CD14-positive monocyte (primary cell): Measurements from ENCODE around the gene TEDDM1. TPM values are rescaled to one million over a fixed set of nuclear protein-coding genes. Genes with fewer than 3 reads are reported as not detected.
A peak's percentile ranks its signal among the peaks of the same experiment; 100 is the strongest.

Experiments used
- DNase-seq, 3 donors: peaks; one replicate each; pipeline ENCODE4 v3.0.0-alpha.2; 2011 to 2022
- H2AFZ ChIP-seq: 2 replicates; pipeline ENCODE4 v1.6.0; 2012; ENCODE audit warnings: mild to moderate bottlenecking, low read depth, low read length, inconsistent platforms; ENCODE audit not compliant: insufficient read depth, poor library complexity, severe bottlenecking
- H3K27ac ChIP-seq, 2 donors: 1 replicate in 1 of 2; 2 replicates in 1 of 2; pipeline ENCODE4 v1.5.1; 2012 to 2013; ENCODE audit warnings: low read length in 2 of 2, control low read depth in 1 of 2, inconsistent platforms in 1 of 2, low read depth in 1 of 2, mild to moderate bottlenecking in 1 of 2
- H3K27me3 ChIP-seq, 2 donors: one replicate each; pipeline versions ENCODE4 v1.6.0 to v1.6.1; 2011 to 2013; ENCODE audit warnings: low read length in 2 of 2; ENCODE audit not compliant: control insufficient read depth in 2 of 2, insufficient read depth in 2 of 2
- H3K36me3 ChIP-seq, 2 donors: replicated peaks in 1 of 2; 1 replicate in 1 of 2; 2 replicates in 1 of 2; pipeline versions ENCODE4 v1.5.1 to v1.6.1; 2012 to 2013; ENCODE audit warnings: low read length in 2 of 2, control low read depth in 1 of 2, inconsistent platforms in 1 of 2, mild to moderate bottlenecking in 1 of 2; ENCODE audit not compliant: insufficient read depth in 2 of 2, control insufficient read depth in 1 of 2
- H3K4me1 ChIP-seq, 2 donors: 1 replicate in 1 of 2; 2 replicates in 1 of 2; pipeline versions ENCODE4 v1.5.1 to v1.6.1; 2012 to 2013; ENCODE audit warnings: low read length in 2 of 2, control low read depth in 1 of 2, inconsistent platforms in 1 of 2, mild to moderate bottlenecking in 1 of 2, moderate library complexity in 1 of 2; ENCODE audit not compliant: insufficient read depth in 2 of 2, control insufficient read depth in 1 of 2
- H3K4me2 ChIP-seq: replicated peaks from 2 replicates; pipeline ENCODE3; 2012; ENCODE audit warnings: low read length, moderate library complexity, mild to moderate bottlenecking; ENCODE audit not compliant: poor library complexity, severe bottlenecking; ENCODE audit errors: extremely low read depth
- H3K4me3 ChIP-seq, 3 experiments: fragments of 200-600 bp in 1 of 3; sonication (generic) in 1 of 3; replicated peaks in 1 of 3; 1 replicate in 2 of 3; 2 replicates in 1 of 3; pipeline ENCODE4 v1.5.1; 2011 to 2013; ENCODE audit warnings: low read length in 3 of 3, mild to moderate bottlenecking in 3 of 3, control low read depth in 2 of 3, low read depth in 2 of 3, inconsistent platforms in 1 of 3, moderate library complexity in 1 of 3
- H3K79me2 ChIP-seq: 2 replicates; pipeline ENCODE4 v1.6.0; 2012; ENCODE audit warnings: mild to moderate bottlenecking, control low read depth, inconsistent platforms, low read length, moderate library complexity; ENCODE audit not compliant: insufficient read depth
- H3K9ac ChIP-seq: 2 replicates; pipeline ENCODE4 v1.6.0; 2017; ENCODE audit warnings: low read length, mild to moderate bottlenecking; ENCODE audit not compliant: insufficient read depth, poor library complexity, severe bottlenecking
- H3K9me3 ChIP-seq, 2 donors: replicated peaks in 1 of 2; 1 replicate in 1 of 2; 2 replicates in 1 of 2; pipeline versions ENCODE4 v1.5.1 to v1.6.1; 2012 to 2013; ENCODE audit warnings: low read length in 2 of 2, control low read depth in 1 of 2; ENCODE audit not compliant: control insufficient read depth in 1 of 2, insufficient read depth in 1 of 2
- H4K20me1 ChIP-seq: 2 replicates; pipeline ENCODE4 v1.6.0; 2012; ENCODE audit warnings: mild to moderate bottlenecking, low read length, control low read depth, moderate library complexity; ENCODE audit not compliant: insufficient read depth
- H3K27ac Mint-ChIP-seq, 7 donors: one replicate each; pipeline ENCODE4 v1.8.0; 2020; ENCODE audit warnings: mild to moderate bottlenecking in 7 of 7, mixed read lengths in 7 of 7, moderate library complexity in 6 of 7, inconsistent platforms in 2 of 7
- H3K27me3 Mint-ChIP-seq, 3 donors: one replicate each; pipeline ENCODE4 v1.8.0; 2021 to 2022; ENCODE audit warnings: low read depth in 3 of 3, mild to moderate bottlenecking in 3 of 3, mixed read lengths in 3 of 3, moderate library complexity in 3 of 3, inconsistent platforms in 1 of 3
- H3K36me3 Mint-ChIP-seq, 2 donors: one replicate each; pipeline ENCODE4 v1.8.0; 2020; ENCODE audit warnings: mixed read lengths in 2 of 2, inconsistent platforms in 1 of 2, mild to moderate bottlenecking in 1 of 2
- H3K4me1 Mint-ChIP-seq: one replicate; pipeline ENCODE4 v1.8.0; 2020; ENCODE audit warnings: mild to moderate bottlenecking, mixed read lengths
- H3K4me3 Mint-ChIP-seq, 2 donors: one replicate each; pipeline ENCODE4 v1.8.0; 2020; ENCODE audit warnings: mild to moderate bottlenecking in 2 of 2, mixed read lengths in 2 of 2, moderate library complexity in 1 of 2
- H3K9me3 Mint-ChIP-seq, 7 donors: one replicate each; pipeline ENCODE4 v1.8.0; 2020 to 2022; ENCODE audit warnings: mixed read lengths in 7 of 7, mild to moderate bottlenecking in 6 of 7, moderate library complexity in 6 of 7, inconsistent platforms in 2 of 7
- WGBS: methylation state at CpG from one replicate; pipeline ENCODE4 v1.1.5; 2013; ENCODE audit warnings: missing lambda C conversion rate; ENCODE audit not compliant: insufficient coverage; 5-methylcytosine and 5-hydroxymethylcytosine counted together
- intact Hi-C, 2 donors: fragments of 100-400 bp; cut with micrococcal nuclease; formaldehyde crosslinking; loops; one replicate each; pipeline versions ENCODE4 v1.15.0 to v1.15.1; 2023
- polyA plus RNA-seq, 3 donors: library from polyadenylated mRNA; depleted of rRNA in 1 of 3; unstranded in 2 of 3; stranded (reverse) in 1 of 3; fragments of 300-500 nt in 2 of 3; fragments of >200 nt in 1 of 3; fragmentation: Illumina TruSeq in 2 of 3; gene quantifications; 1 replicate in 2 of 3; 2 replicates in 1 of 3; pipeline ENCODE4 v1.2.3, GENCODE V29; 2012 to 2021
- TF ChIP-seq, protein P1 (sequence below): fragments of 200-600 bp; IDR thresholded peaks from one replicate; pipeline ENCODE4 v1.8.0; 2022; ENCODE audit warnings: antibody characterized with exemption, mild to moderate bottlenecking

Gene TEDDM1
- polyA plus RNA-seq, 3 donors, result 0.07 TPM; not detected in 2

DNA sequence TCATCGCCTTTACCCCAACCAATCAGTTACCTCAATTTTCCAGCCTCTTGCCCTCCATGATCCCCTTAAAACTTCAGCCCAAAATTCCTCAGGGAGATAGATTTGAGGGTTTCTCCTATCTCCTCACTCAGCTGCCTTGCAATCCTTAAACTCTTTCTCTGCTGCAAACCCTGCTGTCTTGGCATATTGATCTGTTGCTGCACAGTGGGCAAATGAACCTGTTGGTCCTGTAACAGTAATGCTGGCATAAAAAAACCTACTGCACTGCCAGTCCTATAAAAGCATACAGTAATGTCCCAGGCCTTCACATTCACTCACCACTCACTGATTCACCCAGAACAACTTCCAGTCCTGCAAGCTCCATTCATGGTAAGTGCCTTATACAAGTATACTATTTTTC lies 5.1 kb upstream of the TEDDM1 start:
- H3K9me3 Mint-ChIP-seq, result peaks cover 4 to 11% (median 8%) of the 10 kb centered on the region in 7 donors
- Histone ChIP-seq H2AFZ (no peak overlapping the region), H3K9me3 (peaks cover 3 to 6% of the 10 kb centered on the region in 2 donors), H3K27ac (no peak overlapping the region), H3K9ac (no peak overlapping the region), H3K4me2 (no peak overlapping the region), H3K79me2 (no peaks in the 10 kb centered on the region), H4K20me1 (no peaks in the 10 kb centered on the region), H3K4me3 (no peak overlapping the region), H3K4me1 (no peaks in the 10 kb centered on the region), H3K36me3 (no peaks in the 10 kb centered on the region), H3K27me3 (no peaks in the 10 kb centered on the region)
- no peak for DNase-seq
- TF ChIP-seq, protein P1, sequence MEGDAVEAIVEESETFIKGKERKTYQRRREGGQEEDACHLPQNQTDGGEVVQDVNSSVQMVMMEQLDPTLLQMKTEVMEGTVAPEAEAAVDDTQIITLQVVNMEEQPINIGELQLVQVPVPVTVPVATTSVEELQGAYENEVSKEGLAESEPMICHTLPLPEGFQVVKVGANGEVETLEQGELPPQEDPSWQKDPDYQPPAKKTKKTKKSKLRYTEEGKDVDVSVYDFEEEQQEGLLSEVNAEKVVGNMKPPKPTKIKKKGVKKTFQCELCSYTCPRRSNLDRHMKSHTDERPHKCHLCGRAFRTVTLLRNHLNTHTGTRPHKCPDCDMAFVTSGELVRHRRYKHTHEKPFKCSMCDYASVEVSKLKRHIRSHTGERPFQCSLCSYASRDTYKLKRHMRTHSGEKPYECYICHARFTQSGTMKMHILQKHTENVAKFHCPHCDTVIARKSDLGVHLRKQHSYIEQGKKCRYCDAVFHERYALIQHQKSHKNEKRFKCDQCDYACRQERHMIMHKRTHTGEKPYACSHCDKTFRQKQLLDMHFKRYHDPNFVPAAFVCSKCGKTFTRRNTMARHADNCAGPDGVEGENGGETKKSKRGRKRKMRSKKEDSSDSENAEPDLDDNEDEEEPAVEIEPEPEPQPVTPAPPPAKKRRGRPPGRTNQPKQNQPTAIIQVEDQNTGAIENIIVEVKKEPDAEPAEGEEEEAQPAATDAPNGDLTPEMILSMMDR, result no peak
- no peak overlapping the region for H3K4me3 Mint-ChIP-seq
- no peak overlapping the region for H3K27ac Mint-ChIP-seq
- no peaks in the 10 kb centered on the region for H3K36me3 Mint-ChIP-seq
- WGBS, result 100% methylated on average over 1 of the region's 1 CpG
- H3K27me3 Mint-ChIP-seq, result peaks cover 2 to 7% (median 4%) of the 10 kb centered on the region in 3 donors
- H3K4me1 Mint-ChIP-seq, result no peaks in the 10 kb centered on the region
- intact Hi-C loops, result no loop called here

DNA sequence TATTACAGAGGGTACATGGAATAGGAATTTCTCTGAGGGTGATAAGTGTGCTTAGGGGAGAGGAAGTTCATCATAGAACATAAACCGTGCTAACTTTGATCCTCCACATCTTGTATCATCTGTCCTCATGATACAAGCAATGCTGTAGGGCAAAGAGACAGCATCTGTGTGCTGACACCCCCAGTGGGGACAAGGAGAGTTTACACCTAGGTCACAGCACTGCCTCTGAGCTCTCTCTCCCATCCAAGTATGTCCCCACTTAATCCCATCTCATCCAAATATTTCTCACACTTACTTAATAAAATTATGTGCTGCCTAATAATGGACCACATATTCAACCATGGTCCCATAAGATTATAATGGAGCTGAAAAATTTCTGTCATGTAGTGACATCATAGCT lies 4.3 kb upstream of the TEDDM1 start:
- no peaks in the 10 kb centered on the region for H4K20me1 ChIP-seq
- no peaks in the 10 kb centered on the region for H3K4me1 ChIP-seq
- TF ChIP-seq, protein P1, result peak; percentile 19
- no peak overlapping the region for H3K4me2 ChIP-seq
- peaks cover 3 to 6% of the 10 kb centered on the region in 2 donors for H3K9me3 ChIP-seq
- no peak overlapping the region for H2AFZ ChIP-seq
- no peaks in the 10 kb centered on the region for H3K27me3 ChIP-seq
- no peaks in the 10 kb centered on the region for H3K36me3 ChIP-seq
- Mint-ChIP-seq H3K36me3 (no peaks in the 10 kb centered on the region), H3K27me3 (peaks cover 2 to 7% (median 4%) of the 10 kb centered on the region in 3 donors), H3K27ac (no peak overlapping the region), H3K4me1 (no peaks in the 10 kb centered on the region), H3K4me3 (no peak overlapping the region), H3K9me3 (peaks cover 4 to 11% (median 8%) of the 10 kb centered on the region in 7 donors)
- intact Hi-C loops, result no loop called here
- no peak overlapping the region for H3K4me3 ChIP-seq
- no peak overlapping the region for H3K9ac ChIP-seq
- no CpG with 5 or more reads among the region's 1 CpG for WGBS
- no peaks in the 10 kb centered on the region for H3K79me2 ChIP-seq
- no peak overlapping the region for H3K27ac ChIP-seq
- no peak for DNase-seq
